ENCODE measurements around the gene RIMKLA. TPM values are rescaled to one million over a fixed set of nuclear protein-coding genes. Genes with fewer than 3 reads are reported as not detected.

Gene RIMKLA
- total and polyA plus RNA-seq, 2 of the 13 experiments (the other 11 are each of a cell fraction or from before 2014, with no cell fraction given), result 2.5 to 3.8 TPM

DNA sequence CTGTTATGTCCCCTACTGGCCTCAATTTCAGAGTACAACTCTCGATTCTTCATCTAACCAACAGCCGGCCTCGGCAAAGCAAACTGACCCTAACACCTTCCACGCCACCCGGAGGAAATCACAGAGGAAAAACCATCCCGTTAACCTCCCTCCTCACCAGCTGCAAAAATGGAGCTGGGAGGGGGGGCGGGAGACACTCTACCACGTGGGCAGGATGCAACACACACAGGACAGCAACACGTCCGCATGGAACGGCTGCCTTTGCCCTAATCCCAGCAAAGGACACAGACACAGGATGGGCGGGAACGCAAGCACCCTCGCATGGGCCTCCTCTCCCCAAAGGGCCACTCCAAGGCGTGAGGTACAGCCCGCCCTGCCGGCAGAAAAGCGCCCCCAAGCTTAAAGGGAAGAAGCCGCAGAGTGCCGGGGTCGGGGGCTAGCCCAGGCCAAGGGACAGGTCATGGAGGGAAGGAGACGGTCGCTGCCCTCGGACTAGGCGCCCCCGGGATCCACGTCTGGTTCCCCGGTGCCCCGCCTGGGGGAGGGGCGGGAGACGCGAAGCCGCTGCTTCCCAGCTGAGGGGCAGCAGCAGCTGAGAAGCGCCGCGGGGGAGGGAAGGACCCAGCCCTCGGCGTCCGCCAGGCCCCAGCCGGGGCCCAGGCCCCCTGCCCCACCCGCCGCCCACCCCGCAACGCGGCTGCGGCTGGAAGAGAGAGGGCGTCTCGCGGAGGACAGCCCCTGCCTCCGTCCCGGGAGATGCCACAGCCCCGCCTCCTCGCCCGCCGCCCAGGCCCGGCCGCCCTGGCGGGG is 46.1 kb upstream of the RIMKLA start (continued):
- TF ChIP-seq, protein P1, sequence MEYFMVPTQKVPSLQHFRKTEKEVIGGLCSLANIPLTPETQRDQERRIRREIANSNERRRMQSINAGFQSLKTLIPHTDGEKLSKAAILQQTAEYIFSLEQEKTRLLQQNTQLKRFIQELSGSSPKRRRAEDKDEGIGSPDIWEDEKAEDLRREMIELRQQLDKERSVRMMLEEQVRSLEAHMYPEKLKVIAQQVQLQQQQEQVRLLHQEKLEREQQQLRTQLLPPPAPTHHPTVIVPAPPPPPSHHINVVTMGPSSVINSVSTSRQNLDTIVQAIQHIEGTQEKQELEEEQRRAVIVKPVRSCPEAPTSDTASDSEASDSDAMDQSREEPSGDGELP (IDR thresholded peaks at IDR 0.05; ENCODE audit: borderline replicate concordance, low read depth), result peak; percentile 45; the same call in 1 of the 2 replicates
- peak; percentile 37; the same call in 1 of the 2 replicates for TF ChIP-seq POGZ (CRISPR knock-in tag; IDR thresholded peaks at IDR 0.05)
- TF ChIP-seq SNRNP70 (IDR thresholded peaks at IDR 0.05; ENCODE audit: low read depth, low read length), result no peak
- TF ChIP-seq ZNF230 (CRISPR knock-in tag; IDR thresholded peaks at IDR 0.05), result peak; percentile 86
- TF ChIP-seq HOXA9 (CRISPR knock-in tag; IDR thresholded peaks at IDR 0.05; ENCODE audit: borderline replicate concordance), result peak; percentile 64; the same call in 1 of the 2 replicates
- TF ChIP-seq PRDM10 (CRISPR knock-in tag; IDR thresholded peaks at IDR 0.05; ENCODE audit: low read depth), result 0 out of 2 replicates have a peak, but pooled peaks have one; percentile 25
- peak; percentile 61 for TF ChIP-seq ARID4A (CRISPR knock-in tag; IDR thresholded peaks at IDR 0.05; ENCODE audit: borderline replicate concordance)
- no peak for TF ChIP-seq ZNF766 (CRISPR knock-in tag; IDR thresholded peaks at IDR 0.05; ENCODE audit: borderline replicate concordance)
- TF ChIP-seq TFDP1 (CRISPR knock-in tag; IDR thresholded peaks at IDR 0.05; ENCODE audit: borderline replicate concordance), result peak; percentile 54
- TF ChIP-seq, protein P2, sequence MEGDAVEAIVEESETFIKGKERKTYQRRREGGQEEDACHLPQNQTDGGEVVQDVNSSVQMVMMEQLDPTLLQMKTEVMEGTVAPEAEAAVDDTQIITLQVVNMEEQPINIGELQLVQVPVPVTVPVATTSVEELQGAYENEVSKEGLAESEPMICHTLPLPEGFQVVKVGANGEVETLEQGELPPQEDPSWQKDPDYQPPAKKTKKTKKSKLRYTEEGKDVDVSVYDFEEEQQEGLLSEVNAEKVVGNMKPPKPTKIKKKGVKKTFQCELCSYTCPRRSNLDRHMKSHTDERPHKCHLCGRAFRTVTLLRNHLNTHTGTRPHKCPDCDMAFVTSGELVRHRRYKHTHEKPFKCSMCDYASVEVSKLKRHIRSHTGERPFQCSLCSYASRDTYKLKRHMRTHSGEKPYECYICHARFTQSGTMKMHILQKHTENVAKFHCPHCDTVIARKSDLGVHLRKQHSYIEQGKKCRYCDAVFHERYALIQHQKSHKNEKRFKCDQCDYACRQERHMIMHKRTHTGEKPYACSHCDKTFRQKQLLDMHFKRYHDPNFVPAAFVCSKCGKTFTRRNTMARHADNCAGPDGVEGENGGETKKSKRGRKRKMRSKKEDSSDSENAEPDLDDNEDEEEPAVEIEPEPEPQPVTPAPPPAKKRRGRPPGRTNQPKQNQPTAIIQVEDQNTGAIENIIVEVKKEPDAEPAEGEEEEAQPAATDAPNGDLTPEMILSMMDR (CRISPR knock-in tag; IDR thresholded peaks at IDR 0.05), result peak; percentile 29; the same call in 1 of the 2 replicates
- TF ChIP-seq, protein P3, sequence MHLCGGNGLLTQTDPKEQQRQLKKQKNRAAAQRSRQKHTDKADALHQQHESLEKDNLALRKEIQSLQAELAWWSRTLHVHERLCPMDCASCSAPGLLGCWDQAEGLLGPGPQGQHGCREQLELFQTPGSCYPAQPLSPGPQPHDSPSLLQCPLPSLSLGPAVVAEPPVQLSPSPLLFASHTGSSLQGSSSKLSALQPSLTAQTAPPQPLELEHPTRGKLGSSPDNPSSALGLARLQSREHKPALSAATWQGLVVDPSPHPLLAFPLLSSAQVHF (CRISPR knock-in tag; IDR thresholded peaks at IDR 0.05), result no peak
- TF ChIP-seq AGO1 (IDR thresholded peaks at IDR 0.05; ENCODE audit: low read depth, low read length, poor library complexity, severe bottlenecking), result no peak
- TF ChIP-seq ZNF224 (CRISPR knock-in tag; IDR thresholded peaks at IDR 0.05), result no peak
- peak; percentile 74 for TF ChIP-seq TGIF2 (CRISPR knock-in tag; IDR thresholded peaks at IDR 0.05)

All from HepG2 (cell line).